CD4-positive, alpha-beta T cell treated with Interleukin-6 for 4 hours (primary cell): ENCODE measurements around the gene DNPEP.
A peak's percentile ranks its signal among the peaks of the same experiment; 100 is the strongest.
"Not testable (repeated sequence)": the region's sequence is repeated elsewhere in the genome, so short reads cannot be mapped to it uniquely, and the experiment has no call there.

Experiments used
- DNase-seq: peaks from one replicate; pipeline ENCODE4 v3.0.0-alpha.2; 2020; ENCODE audit warnings: mixed read lengths

DNPEP gene

GRCh38 chr2:219419012-219419324 lies 31.3 kb upstream of the DNPEP start:
- DNase-seq: no peak

GRCh38 chr2:219418155-219419011 lies 30.7 kb upstream of the DNPEP start, which contains the start of gene DES:
Gene DES (plus strand): TSS chr2:219418377. CDS start chr2:219418463, 86 bp downstream.
- no peak for DNase-seq

- DNase-seq: no peak
Observed at GRCh38 chr2:219417374-219417773, 29.7 kb upstream of the DNPEP start.

GRCh38 chr2:219416938-219417337 lies 29.2 kb upstream of the DNPEP start:
- no peak for DNase-seq

- no peak for DNase-seq
Observed at GRCh38 chr2:219416235-219416602, 28.5 kb upstream of the DNPEP start.

GRCh38 chr2:219415580-219416234 lies 28.0 kb upstream of the DNPEP start:
- DNase-seq: no peak

- DNase-seq: no peak
Observed at GRCh38 chr2:219414857-219415256, 27.1 kb upstream of the DNPEP start.

GRCh38 chr2:219410390-219410789 lies 22.7 kb upstream of the DNPEP start:
- no peak for DNase-seq

- DNase-seq: no peak
Observed at GRCh38 chr2:219409619-219410018, 21.9 kb upstream of the DNPEP start.

- no peak for DNase-seq
Observed at GRCh38 chr2:219408631-219409030, 20.9 kb upstream of the DNPEP start.

GRCh38 chr2:219408204-219408603 lies 20.5 kb upstream of the DNPEP start:
- DNase-seq: no peak

GRCh38 chr2:219407343-219407742 lies 19.6 kb upstream of the DNPEP start:
- DNase-seq: not testable (repeated sequence)

GRCh38 chr2:219406861-219407230 lies 19.1 kb upstream of the DNPEP start:
- DNase-seq: no peak

- no peak for DNase-seq
Observed at GRCh38 chr2:219405958-219406860, 18.5 kb upstream of the DNPEP start.

GRCh38 chr2:219405451-219405850 lies 17.7 kb upstream of the DNPEP start:
- DNase-seq: no peak

- DNase-seq: no peak
Observed at GRCh38 chr2:219404954-219405353, 17.2 kb upstream of the DNPEP start.

- DNase-seq: no peak
Observed at GRCh38 chr2:219404291-219404910, 16.7 kb upstream of the DNPEP start.

- DNase-seq: no peak
Observed at GRCh38 chr2:219403861-219404260, 16.1 kb upstream of the DNPEP start.

- DNase-seq: peak; percentile 68
Observed at GRCh38 chr2:219402665-219403515, 15.2 kb upstream of the DNPEP start.

- DNase-seq: no peak
Observed at GRCh38 chr2:219401606-219402005, 13.9 kb upstream of the DNPEP start.

GRCh38 chr2:219400562-219400961 lies 12.8 kb upstream of the DNPEP start:
- no peak for DNase-seq
